Activated CD4-positive, CD25-positive, alpha-beta regulatory T cell treated with anti-CD3 and anti-CD28 coated beads, Interleukin-2, amount 50 U/mL, for 72 hours (primary cell): ENCODE data around the gene TBXAS1.

ENCODE experiments used
- DNase-seq: peaks from one replicate; pipeline ENCODE4 v3.0.0; 2021

The TBXAS1 gene

DNA sequence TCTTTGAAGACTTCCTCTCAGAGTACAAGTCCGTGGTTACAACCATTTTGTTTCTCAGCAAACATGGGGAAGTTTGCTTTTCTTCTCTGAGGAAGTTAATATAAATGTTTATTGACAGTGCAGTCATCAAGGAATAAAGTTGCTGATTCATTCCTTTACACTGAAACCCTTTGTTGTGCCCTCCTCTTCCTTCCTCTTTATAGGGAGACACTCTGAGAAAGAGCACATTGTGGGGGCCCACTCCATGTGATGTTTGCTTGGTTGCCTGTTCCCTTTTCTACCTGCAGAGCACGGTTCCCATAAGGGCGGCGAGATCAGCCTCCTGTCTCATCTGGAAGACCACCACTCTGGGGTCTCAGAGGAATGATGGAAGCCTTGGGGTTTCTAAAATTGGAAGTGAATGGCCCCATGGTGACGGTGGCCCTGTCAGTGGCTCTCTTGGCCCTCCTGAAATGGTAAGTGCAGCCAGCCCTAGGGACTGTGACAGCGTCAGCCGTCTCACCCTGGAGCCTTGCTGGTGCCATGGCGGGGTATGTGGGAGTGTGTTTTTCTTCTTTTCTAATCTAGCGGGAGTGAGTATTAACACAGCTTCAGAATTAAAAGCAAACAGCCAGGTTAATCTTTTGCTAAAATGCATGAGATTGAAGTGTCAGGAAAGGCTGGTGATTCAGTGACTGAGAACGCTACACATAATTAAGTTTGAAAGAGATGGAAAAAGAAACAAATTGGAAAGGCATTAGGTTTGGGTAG lies at the start of gene TBXAS1:
TBXAS1 (plus strand) TSS at position 240 of the 750 bp plus-strand sequence; CDS start at position 367, 127 bp downstream.
- no peak for DNase-seq

DNA sequence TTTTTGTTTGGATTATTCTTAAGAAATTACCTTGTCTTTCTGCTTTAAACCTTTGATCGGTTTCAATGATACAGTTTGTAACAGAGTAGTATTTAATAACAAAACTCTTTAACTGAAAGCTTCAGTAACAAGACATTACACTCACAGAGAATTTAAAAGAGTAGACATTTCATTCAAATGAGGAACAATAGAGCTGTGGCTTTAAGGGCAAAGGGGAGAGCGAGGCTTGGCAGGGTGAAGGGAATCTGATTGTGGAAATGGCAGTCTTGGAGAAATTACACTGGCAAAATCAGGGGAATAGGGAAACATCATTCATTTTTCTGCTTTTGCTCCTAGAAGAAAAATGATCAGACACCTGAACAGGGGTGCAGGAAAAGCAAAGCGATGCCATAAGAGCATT lies 46.1 kb upstream of the TBXAS1 start:
- DNase-seq = no peak

DNA sequence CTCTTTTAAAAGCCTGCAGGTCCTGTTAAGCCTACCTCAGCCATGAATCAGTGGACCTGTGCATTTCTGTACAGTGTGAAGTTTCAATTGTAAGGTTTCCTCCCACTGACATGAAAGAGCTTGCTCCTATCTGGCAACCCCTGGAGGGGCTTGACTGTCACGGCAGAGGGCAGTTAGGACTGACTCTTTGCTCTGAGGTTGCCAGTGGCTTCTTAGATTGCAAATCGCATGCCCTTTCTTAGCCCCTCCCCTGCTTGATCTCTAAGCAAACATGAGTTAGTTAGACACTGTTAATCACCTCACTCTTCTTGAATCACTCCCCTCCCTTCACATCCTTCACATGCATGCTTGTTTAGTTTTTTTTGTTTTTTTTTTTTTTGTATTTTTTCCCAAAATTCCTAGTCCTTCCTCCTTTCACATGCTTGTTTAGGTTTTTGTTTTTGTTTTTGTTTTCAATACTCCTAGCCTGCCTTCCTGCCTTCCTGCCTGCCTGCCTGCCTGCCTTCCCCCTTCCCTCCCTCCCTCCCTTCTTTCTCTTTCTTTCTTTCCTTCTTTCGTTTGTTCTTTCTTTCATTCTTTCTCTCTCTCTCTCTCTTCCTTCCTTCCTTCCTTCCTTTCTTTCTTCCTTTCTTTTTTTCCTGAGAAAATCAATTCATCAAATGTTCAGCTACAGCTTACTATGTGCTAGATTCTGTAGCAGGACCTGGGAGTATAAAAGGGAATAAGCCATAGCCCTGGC lies 45.2 kb upstream of the TBXAS1 start:
- no peak for DNase-seq

DNA sequence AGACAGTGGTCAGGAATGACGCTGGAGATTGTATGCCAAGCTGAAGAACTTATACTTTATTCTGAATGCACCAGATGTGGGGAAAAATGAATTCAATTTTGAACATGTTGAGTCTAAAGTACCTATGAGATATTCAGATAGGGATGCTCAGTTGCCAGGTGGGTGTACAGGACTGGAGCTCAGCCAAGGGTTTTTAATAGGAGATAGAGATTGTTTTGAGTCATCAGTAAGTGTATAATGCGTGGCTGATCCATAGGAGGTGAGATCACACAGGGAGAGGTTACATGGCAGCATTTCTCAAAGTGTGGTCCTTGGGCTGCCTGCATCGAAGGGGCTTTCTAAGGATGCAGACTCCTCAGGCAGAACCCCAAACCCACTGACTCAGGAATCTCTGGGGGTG lies 44.4 kb upstream of the TBXAS1 start:
- DNase-seq = no peak

DNA sequence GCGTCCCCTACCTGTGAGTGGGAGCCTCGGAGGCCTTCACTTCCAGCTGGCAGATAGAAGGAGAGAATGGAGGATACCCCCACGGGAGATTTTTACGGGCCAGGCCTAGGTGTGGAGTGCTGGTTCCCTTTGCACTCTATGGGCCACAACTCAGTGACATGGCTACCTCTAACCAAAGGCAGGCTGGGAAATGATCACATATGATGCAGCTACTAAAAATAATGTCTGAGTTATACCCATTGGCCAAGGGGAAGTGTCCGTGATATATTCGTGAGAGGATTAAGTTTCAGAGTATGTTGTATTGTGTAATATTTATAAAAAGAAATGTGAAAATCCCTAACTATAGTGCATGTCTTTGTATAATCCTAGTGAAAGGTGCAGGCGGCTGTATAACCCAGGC lies 37.7 kb upstream of the TBXAS1 start:
- DNase-seq = no peak

DNA sequence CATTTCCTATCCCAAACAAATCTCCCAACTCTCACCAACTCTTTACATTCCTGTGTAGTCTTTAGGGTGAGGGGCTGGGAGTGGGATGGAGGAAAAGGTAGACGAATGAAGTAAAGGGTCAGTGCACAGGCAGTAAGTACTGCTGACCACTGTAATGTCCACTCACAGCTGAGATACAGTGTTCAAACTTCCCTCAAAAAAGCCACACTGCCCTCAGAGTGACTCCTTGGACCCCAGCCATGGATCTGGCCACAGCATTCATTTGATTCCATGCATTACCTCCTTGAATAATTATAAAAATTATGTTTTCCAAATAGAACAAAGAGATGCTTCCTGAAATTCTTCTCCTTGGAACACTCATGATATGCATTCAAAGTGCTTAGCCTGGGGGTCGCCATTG lies 31.5 kb upstream of the TBXAS1 start:
- DNase-seq = no peak

DNA sequence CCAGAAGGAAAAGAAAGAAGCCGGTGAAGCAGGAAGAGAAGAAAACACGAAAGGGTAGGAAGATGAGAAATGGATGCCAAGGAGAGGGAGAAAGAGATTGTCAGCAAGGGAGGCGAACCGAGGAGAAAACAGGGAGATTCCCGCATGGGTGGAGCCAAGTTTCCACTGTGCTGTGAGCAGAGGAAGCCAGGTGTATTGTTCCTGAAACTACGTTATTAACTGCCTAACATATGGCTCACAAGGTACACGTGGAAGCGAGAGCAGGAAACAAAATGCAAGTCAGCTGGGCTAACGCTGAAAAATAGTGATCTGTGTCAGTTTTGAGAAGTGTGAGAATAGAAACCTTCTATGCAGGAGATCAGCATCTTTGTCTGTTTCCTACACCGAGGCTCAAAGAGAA lies 30.8 kb upstream of the TBXAS1 start:
- DNase-seq = no peak

DNA sequence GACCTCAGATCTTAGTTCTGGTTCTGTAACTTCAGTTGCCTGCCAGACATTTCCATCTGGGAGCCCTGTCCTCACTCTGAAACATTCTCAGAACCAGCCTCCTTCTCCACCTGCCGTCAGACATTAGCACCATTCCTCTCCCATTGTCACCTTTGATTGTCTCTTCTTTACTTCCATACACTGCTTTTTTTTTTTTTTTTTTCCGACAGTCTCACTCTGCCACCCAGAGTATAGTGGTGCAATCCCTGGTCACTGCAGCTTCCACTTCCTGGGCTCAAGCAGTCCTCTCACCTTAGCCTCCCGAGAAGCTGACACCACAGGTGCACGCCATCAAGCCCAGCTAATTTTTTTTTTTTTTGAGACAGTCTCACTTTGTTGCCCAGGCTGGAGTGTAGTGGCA lies 30.2 kb upstream of the TBXAS1 start:
- DNase-seq = no peak

DNA sequence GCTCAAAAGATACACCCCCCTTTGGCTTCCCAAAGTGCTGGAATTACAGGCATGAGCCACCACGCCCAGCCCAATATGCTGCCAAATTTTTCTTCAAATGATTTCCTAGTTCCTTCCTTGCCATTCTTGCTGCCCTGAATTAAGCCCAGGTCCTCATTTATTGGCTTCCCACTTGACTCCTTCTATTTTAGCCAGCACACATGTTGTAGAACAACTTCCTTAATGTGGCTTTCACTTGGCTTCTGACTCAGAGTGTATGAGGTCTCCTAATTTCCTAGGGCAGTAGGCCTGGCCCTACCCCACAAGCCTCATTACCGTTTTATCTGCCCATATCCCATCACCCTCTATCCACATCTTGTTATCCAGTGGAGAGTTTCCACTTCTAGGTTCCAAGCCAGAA lies 29.5 kb upstream of the TBXAS1 start:
- DNase-seq = no peak

DNA sequence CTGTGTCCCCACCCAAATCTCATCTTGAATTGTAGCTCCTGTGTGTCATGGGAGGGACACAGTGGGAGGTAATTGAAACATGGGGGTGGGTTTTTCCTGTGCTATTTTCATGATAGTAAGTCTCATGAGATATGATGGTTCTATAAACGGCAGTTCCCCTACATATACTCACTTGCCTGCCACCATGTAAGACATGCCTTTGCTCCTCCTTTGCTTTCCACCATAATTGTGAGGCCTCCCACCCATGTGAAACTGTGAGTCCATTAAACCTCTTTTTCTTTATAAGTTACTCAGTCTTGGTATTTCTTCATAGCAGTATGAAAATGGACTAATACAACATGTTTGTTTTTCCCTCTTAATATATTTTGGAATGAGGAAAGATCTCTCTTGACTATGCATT lies 24.5 kb upstream of the TBXAS1 start:
- no peak for DNase-seq

DNA sequence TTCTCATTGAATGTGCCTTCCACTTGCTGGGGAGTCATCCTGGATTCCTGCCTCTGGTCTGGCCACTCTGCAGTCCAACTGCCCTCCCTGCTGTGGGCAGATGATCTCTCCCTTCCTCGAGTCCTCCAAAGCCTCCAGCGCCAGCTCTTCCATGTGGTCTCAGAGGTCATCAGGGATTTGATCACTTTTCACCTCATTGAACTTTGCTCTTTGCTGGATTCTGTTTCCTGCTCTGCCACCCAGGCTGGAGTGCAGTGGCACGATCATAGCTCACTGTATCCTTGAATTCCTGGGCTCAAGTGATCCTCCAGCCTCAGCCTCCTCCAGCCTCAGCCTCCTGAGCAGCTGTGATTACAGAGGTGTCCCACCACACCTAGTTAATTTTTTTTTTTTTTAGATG lies 22.1 kb upstream of the TBXAS1 start:
- DNase-seq = no peak

DNA sequence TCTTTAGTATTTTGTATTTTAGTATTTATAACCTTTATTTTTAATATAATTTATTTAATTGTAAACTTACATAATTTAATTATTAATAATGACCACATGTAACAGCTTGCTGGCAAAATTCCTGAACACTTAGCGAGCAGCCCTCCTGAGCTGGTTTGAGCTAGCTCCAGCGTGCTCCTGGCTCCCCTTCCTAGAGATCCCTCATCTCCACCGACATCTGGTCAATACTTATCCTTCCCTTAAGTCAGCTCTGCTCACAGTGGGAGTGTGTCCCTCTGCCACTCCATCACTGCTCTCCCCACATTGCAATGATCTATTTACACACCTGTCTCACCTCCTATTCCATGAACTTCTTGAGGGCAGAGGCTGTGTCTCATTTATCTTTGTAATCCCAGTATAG lies 20.6 kb upstream of the TBXAS1 start:
- DNase-seq = no peak

DNA sequence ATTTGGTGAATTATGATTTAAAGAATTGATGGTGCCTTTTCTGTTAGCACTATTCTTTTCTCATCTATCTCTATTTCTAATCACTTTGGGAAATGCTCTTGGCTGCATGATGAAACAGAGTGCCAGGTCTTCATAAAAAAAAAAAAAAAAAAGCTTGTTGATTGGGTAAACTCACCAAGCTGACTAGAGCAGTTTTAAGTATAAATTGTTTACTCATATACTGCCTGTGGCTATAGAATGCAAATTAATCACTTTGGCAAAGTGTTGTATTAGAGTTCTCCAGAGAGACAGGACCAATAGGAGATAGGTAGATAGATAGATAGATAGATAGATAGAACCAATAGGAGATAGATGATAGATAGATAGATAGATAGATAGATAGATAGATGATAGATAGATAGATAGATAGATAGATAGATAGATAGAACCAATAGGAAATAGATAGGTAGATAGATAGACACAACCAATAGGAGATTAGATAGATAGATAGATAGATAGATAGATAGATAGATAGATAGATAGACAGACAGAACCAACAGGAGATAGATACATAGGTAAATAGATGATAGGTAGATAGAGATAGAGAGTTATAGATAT lies 20.1 kb upstream of the TBXAS1 start:
- DNase-seq = no peak

DNA sequence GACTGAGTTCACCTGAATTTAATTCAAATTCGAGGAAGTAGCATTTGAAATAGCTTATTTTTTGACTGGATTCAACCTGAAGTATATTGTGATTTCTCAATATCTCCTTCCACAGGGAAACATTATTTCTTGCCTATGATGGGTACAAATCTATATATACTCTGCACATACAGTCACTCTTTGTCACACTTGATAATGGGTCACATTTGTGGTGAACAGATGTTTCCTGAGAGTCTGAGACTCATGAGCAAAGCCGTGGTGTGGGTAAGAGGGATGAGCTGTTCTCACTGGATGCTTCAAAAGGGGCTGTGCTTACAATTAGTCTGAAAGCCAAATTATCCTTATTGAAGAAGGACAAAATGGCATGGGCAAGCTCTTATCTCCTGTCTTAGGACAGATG lies 18.0 kb upstream of the TBXAS1 start:
- DNase-seq = no peak

DNA sequence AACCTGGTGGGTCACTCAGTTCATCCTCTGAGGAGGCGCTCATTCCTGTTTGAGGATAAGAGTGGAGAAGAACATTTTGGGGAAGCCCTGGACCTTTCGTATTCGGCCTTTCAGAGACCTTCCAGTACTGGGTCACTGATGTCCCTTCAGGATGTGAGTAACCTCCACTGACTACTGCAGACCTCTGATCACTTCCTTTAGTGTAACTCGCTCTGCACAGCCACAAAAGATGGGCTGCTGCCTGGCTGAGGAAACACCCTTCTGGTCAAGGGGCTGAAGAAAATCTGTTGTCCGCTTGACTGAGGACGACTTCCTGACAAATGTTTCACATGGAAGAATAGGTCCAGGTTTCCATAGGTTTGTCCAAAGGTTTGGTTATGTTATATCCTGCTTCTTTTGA lies 15.9 kb upstream of the TBXAS1 start:
- DNase-seq = no peak

DNA sequence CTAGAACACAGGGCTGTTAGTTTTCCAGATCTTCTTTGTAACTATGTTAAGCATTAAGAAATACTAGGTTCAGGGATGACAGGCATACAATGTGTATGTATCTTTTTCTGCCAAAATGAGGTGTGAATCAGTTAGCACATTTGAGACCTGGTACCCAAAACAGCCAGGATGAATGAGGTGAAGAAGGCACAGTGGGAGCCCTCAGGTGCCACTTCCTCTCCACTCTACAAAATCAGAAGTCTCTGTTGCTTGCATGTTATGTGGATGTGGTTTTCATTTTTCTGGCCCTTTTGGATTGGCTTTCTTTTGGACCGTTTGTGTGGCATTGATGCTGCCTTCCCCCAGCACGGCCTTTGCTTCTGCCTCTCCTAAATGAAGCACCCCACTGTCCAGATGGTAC lies 15.4 kb upstream of the TBXAS1 start:
- DNase-seq = no peak

DNA sequence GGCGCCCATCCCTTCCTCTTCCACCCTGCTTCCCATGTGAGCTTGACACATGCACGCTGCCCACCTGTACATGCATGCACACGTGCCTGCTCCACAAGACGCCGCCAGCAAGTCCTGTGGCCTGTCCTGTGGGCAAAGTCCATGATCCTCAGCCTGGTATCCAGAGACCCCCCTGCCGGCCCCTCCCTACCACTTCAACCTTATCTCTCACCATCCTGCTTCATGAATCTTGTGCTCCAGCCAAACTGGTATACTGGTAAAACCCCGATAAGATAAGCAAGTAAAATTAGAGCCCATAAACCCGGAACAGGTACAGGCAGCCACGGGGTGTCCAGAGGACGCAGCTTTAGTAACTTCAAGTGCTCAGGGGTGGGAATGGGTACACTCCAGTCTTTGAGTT lies 11.8 kb upstream of the TBXAS1 start:
- no peak for DNase-seq

DNA sequence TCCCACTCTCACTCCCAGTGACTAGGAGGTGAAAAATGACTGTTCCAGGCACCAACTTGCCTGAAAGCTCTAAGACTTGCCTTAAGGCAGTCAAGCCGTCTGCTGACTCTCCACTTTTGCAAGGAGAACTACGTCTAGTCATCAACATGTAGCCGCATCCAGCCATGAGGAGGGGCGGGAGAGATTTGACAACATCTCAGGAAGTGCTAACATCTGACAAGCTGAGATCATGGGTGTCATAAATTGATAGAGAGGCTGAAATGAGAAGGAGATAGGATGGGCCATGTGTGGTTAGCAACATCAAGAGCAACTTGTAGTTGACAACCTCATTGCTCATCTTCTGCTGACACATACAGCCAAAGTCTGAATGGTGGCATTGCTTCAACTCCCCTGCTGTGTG lies 9.0 kb upstream of the TBXAS1 start:
- DNase-seq = no peak

DNA sequence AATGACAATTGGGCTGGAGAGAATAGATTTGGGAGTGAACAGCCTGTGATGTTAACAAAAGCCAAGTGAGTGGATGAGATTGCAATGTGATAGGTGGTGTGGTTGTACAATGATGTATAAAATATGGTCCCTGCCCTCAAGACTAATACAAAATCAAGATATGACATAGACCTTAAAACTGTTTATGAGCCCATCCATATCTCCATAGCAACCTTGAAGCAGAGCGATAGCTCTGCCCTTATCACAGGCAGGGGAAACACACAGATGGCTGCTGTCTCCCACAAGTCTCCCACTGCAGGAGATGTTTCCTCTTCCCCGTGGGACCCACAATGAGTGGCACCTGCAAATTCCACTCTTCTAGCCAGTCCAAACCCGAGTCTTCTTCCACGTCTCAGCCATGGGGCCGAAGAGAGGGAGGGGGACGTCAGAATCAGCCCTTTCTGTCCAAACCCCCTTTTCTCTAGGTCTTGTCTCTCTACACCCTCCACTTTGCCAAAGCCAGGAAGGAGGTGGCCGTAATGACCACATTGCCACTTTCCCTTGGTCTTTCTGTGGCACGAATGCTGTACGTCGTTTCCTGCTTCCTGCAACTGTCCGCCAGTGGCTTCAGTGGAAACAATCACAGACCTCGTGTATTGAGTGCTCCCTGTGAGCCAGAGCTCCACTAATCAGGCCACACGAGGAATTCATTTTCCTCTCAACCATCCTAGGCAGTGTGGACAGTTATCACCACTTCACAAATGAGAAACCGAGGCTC lies 7.5 kb upstream of the TBXAS1 start:
- no peak for DNase-seq

DNA sequence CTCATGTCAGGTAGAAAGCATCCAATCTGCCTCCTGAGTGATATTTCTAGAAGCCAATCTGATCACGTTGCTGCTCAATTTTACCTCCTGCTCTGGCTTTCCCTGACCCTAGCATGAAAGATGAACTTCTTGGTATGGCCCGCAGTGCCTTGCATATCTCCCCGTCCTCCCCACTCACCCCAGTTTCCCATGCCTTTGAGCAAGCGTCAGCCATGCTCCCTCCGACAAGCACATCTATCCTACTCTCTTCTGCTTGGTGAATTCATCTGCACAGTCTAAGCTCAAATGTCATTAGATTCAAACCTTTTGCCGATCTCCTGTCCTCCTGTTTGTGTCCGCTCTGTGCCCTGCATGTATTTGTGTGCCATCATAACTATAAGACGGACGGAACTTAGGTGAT lies 6.2 kb upstream of the TBXAS1 start:
- DNase-seq = no peak

DNA sequence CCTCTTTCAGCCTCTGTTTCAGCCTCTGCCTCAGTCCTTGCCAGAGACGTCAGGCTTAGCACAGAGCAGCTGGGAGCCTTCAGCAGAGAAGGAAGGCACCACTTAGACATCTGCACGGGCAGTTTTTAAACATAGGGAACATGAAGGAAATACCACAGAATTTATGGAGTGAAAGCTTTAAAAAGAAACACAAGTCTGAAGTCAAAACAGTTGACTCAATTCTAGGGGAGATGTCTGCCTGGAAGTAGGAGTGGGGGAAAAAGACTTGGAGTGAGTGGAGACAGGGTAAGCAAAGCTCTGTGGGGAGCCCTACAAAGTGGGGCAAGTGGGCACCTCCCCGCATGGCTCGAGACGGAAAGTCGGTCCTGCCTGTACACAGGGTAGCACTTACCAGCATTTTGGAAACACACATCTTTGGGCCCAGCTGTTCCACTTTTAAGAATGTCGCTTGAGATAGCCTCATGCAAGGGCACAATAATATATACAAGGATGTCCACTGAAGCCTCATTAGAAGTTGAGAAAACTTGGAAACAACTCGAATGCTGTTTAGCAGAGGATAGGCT lies 5.0 kb upstream of the TBXAS1 start:
- no peak for DNase-seq

DNA sequence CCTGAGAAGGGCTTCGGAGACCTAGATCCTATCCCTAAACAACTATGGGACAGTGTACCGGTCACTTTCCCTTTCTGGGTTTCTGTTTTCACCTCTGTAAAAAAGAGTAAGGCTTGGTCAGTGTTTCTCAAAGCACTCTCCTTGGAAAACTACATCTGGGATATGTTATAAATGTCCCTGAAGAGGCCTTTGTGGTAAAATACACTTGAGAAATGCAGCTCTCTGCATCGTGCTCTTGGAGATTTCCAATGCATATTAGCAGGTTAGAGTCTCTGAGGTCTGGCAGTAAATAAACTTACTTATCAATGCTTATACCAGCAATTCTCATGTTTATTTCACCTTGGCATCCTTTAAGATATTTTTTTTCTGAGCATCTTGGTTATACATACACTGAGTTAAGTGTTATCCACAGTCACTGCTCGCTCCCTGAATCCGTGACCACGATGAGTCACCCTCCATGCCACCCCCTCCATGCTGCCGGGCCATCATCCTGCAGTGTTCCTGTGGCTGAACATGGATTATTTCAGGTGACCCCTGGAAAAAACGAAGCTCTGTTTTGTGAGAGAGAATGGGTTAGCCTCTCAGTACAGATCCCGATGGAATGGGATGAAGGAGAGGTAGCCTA lies 3.3 kb upstream of the TBXAS1 start:
- no peak for DNase-seq

DNA sequence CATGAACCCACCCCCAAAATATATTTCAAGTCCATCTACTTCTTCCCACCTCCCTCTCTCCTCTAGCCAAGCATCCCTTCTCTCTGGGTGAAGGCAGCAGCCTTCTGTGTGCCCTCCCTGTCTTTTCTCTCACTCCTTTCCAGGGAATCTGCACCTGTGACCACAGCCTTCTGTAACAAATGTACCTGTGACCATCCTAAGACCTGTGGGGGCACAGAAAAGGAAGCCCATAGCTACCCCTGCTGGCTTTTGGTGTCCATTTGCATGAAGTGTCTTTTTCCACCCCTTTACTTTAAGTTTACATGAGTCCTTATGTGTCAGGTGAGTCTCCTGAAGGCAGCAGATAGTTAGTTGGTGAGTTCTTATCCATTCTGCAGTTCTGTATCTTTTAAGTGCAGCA lies 2.0 kb upstream of the TBXAS1 start:
- DNase-seq = no peak
